ENCODE results near the gene FNDC3A. TPM values are rescaled to one million over a fixed set of nuclear protein-coding genes. Genes with fewer than 3 reads are reported as not detected.

Gene FNDC3A
- total RNA-seq, 4 donors from 2014 or later, result 37.0 to 39.4 (median 38.6) TPM

DNA sequence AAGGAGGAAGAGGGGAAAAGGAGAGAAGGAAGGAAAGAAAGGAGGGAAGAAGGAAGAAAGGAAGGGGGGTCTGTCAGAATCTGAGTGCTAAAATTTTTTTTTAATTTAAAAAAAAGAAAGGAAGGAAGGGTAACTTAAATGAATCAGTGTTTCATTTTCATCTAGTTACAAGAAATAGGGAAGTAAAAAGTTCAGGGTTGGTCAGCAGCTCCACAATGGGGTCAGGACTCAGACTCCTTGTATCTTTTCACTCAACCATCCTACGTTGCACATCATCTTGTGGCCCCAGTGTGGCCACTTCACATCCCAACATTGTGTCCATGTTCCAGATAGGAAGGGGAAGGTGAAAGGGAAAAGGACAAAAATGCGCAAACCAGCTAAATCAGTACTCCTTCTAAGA lies 14.3 kb upstream of the FNDC3A start:
- TF ChIP-seq EP300 (IDR thresholded peaks at IDR 0.05), result no peak
- no peak for TF ChIP-seq POLR2A (IDR thresholded peaks at IDR 0.05; ENCODE audit: low read depth)
- TF ChIP-seq, protein P1, sequence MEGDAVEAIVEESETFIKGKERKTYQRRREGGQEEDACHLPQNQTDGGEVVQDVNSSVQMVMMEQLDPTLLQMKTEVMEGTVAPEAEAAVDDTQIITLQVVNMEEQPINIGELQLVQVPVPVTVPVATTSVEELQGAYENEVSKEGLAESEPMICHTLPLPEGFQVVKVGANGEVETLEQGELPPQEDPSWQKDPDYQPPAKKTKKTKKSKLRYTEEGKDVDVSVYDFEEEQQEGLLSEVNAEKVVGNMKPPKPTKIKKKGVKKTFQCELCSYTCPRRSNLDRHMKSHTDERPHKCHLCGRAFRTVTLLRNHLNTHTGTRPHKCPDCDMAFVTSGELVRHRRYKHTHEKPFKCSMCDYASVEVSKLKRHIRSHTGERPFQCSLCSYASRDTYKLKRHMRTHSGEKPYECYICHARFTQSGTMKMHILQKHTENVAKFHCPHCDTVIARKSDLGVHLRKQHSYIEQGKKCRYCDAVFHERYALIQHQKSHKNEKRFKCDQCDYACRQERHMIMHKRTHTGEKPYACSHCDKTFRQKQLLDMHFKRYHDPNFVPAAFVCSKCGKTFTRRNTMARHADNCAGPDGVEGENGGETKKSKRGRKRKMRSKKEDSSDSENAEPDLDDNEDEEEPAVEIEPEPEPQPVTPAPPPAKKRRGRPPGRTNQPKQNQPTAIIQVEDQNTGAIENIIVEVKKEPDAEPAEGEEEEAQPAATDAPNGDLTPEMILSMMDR (IDR thresholded peaks at IDR 0.05), result no peak
- no peak for TF ChIP-seq POLR2AphosphoS5 (IDR thresholded peaks at IDR 0.05)
- WGBS, result 94% methylated on average over 2 of the region's 2 CpGs
- H3K4me1 ChIP-seq, result no peaks in the 10 kb centered on the region

GRCh38 chr13:48962281-48962680 lies 13.4 kb upstream of the FNDC3A start:
- no peak for DNase-seq (ENCODE audit: extremely low spot score)
- no peak overlapping the region for H3K4me3 ChIP-seq
- no peaks in the 10 kb centered on the region for H3K9me3 ChIP-seq
- no peaks in the 10 kb centered on the region for H3K27me3 ChIP-seq
- TF ChIP-seq EP300 (IDR thresholded peaks at IDR 0.05), result no peak
- TF ChIP-seq, protein P1 (IDR thresholded peaks at IDR 0.05), result no peak
- TF ChIP-seq POLR2AphosphoS5 (IDR thresholded peaks at IDR 0.05), result no peak
- TF ChIP-seq POLR2A (IDR thresholded peaks at IDR 0.05; ENCODE audit: low read depth), result no peak
- intact Hi-C loops (cut with DNase I), result no loop called here
- no peaks in the 10 kb centered on the region for H3K36me3 ChIP-seq
- 74% methylated on average over 4 of the region's 4 CpGs for WGBS
- no peaks in the 10 kb centered on the region for H3K4me1 ChIP-seq
- no peak overlapping the region for H3K27ac ChIP-seq (replicated peaks in 1 of 4)

More for the DNA sequence above, 14.3 kb upstream of the FNDC3A start:
- intact Hi-C loops (cut with DNase I), result no loop called here
- no peak for DNase-seq (ENCODE audit: extremely low spot score)
- no peaks in the 10 kb centered on the region for H3K27me3 ChIP-seq
- no peak overlapping the region for H3K4me3 ChIP-seq
- no peaks in the 10 kb centered on the region for H3K36me3 ChIP-seq
- H3K27ac ChIP-seq (replicated peaks in 1 of 4), result no peak overlapping the region
- no peaks in the 10 kb centered on the region for H3K9me3 ChIP-seq

GRCh38 chr13:48965736-48966135 lies 10.0 kb upstream of the FNDC3A start:
- no peak overlapping the region for H3K4me3 ChIP-seq
- no peak overlapping the region for H3K27ac ChIP-seq (replicated peaks in 1 of 4)
- WGBS, result 73% methylated on average over 2 of the region's 2 CpGs
- H3K36me3 ChIP-seq, result no peaks in the 10 kb centered on the region
- no peaks in the 10 kb centered on the region for H3K9me3 ChIP-seq
- intact Hi-C loops (cut with DNase I), result no loop called here
- no peaks in the 10 kb centered on the region for H3K27me3 ChIP-seq
- TF ChIP-seq EP300 (IDR thresholded peaks at IDR 0.05) (no peak), POLR2A (IDR thresholded peaks at IDR 0.05; ENCODE audit: low read depth) (no peak), POLR2AphosphoS5 (IDR thresholded peaks at IDR 0.05) (no peak)
- TF ChIP-seq, protein P1 (IDR thresholded peaks at IDR 0.05), result no peak
- no peak for DNase-seq (ENCODE audit: extremely low spot score)
- no peaks in the 10 kb centered on the region for H3K4me1 ChIP-seq

- H3K4me3 ChIP-seq, result no peak overlapping the region
- TF ChIP-seq EP300 (IDR thresholded peaks at IDR 0.05), result no peak
- no peak for TF ChIP-seq POLR2A (IDR thresholded peaks at IDR 0.05; ENCODE audit: low read depth)
- TF ChIP-seq, protein P1 (IDR thresholded peaks at IDR 0.05), result no peak
- no peak for TF ChIP-seq POLR2AphosphoS5 (IDR thresholded peaks at IDR 0.05)
- no peak overlapping the region for H3K27ac ChIP-seq (replicated peaks in 1 of 4)
- 74% methylated on average over 1 of the region's 1 CpG for WGBS
- peaks cover 0 to 7% (median 0%) of the 10 kb centered on the region in 4 donors for H3K9me3 ChIP-seq
- intact Hi-C loops (cut with DNase I), result loop anchor here (10.0 kb wide), 1 partner anchor 275 kb away; the partner anchor contains the start of gene CDADC1
- H3K27me3 ChIP-seq, result no peaks in the 10 kb centered on the region
- no peaks in the 10 kb centered on the region for H3K36me3 ChIP-seq
- DNase-seq (ENCODE audit: extremely low spot score), result no peak
- peaks cover 0 to 6% (median 4%) of the 10 kb centered on the region in 4 donors for H3K4me1 ChIP-seq
These were observed 6.0 kb upstream of the FNDC3A start for GRCh38 chr13:48969685-48970084.

Data from esophagus muscularis mucosa (tissue), 4 donors.